ENCODE data around the gene RHBDD3. TPM values are rescaled to one million over a fixed set of nuclear protein-coding genes. Genes with fewer than 3 reads are reported as not detected.

The RHBDD3 gene
- total RNA-seq, 1 donor from 2014 or later, result 35.6 TPM

- Histone ChIP-seq H4K20me1 (ENCODE audit: insufficient read depth, low read length) (peaks cover 74% of the 10 kb centered on the region), H3K9me3 (ENCODE audit: insufficient read depth, low read depth, low read length) (no peaks in the 10 kb centered on the region), H3K4me3 (ENCODE audit: insufficient read depth, low read depth, low read length) (no peak overlapping the region), H3K4me1 (ENCODE audit: insufficient read depth, low read length) (no peaks in the 10 kb centered on the region), H2AFZ (ENCODE audit: low read depth, low read length) (no peak overlapping the region), H3K27ac (ENCODE audit: low read depth, low read length) (no peak overlapping the region), H3K36me3 (ENCODE audit: insufficient read depth, low read length) (peaks cover 53% of the 10 kb centered on the region), H3K79me2 (ENCODE audit: insufficient read depth, low read length) (peaks cover 4% of the 10 kb centered on the region), H3K27me3 (ENCODE audit: insufficient read depth, low read length) (no peaks in the 10 kb centered on the region), H3K9ac (ENCODE audit: low read length) (no peak overlapping the region), H3K4me2 (ENCODE audit: low read length) (no peak overlapping the region)
- no peak for DNase-seq (ENCODE audit: low read depth)
- H3K36me3 Mint-ChIP-seq (ENCODE audit: low read depth, unreplicated experiment), result peaks cover 26% of the 10 kb centered on the region
- H3K9me3 Mint-ChIP-seq (ENCODE audit: unreplicated experiment), result peaks cover 5% of the 10 kb centered on the region
- H3K27me3 Mint-ChIP-seq (ENCODE audit: low read depth, unreplicated experiment), result no peaks in the 10 kb centered on the region
- no peak overlapping the region for H3K27ac Mint-ChIP-seq (ENCODE audit: unreplicated experiment)
- TF ChIP-seq EZH2 (IDR thresholded peaks at IDR 0.05; ENCODE audit: insufficient read depth, low read length) (no peak), CTCF (IDR thresholded peaks at IDR 0.05; ENCODE audit: insufficient read depth, low read depth, low read length) (no peak)
- peak; percentile 76 for FAIRE-seq
- H3K4me1 Mint-ChIP-seq (ENCODE audit: low read depth, unreplicated experiment), result no peaks in the 10 kb centered on the region
- H3K4me3 Mint-ChIP-seq (ENCODE audit: unreplicated experiment), result no peak overlapping the region
Observed at GRCh38 chr22:29299136-29299900, 31.5 kb upstream of the RHBDD3 start.

GRCh38 chr22:29298641-29299040, 30.9 kb upstream of the RHBDD3 start:
- no peak for FAIRE-seq
- no peaks in the 10 kb centered on the region for H3K9me3 ChIP-seq (ENCODE audit: insufficient read depth, low read depth, low read length)

More at GRCh38 chr22:29298641-29299040, 30.9 kb upstream of the RHBDD3 start:
- Mint-ChIP-seq H3K27me3 (ENCODE audit: low read depth, unreplicated experiment) (no peaks in the 10 kb centered on the region), H3K9me3 (ENCODE audit: unreplicated experiment) (peaks cover 5% of the 10 kb centered on the region), H3K27ac (ENCODE audit: unreplicated experiment) (no peak overlapping the region), H3K4me1 (ENCODE audit: low read depth, unreplicated experiment) (no peaks in the 10 kb centered on the region), H3K36me3 (ENCODE audit: low read depth, unreplicated experiment) (peaks cover 26% of the 10 kb centered on the region), H3K4me3 (ENCODE audit: unreplicated experiment) (no peak overlapping the region)
- H3K79me2 ChIP-seq (ENCODE audit: insufficient read depth, low read length), result peaks cover 8% of the 10 kb centered on the region
- no peak overlapping the region for H3K4me3 ChIP-seq (ENCODE audit: insufficient read depth, low read depth, low read length)
- TF ChIP-seq CTCF (IDR thresholded peaks at IDR 0.05; ENCODE audit: insufficient read depth, low read depth, low read length) (no peak), EZH2 (IDR thresholded peaks at IDR 0.05; ENCODE audit: insufficient read depth, low read length) (no peak)
- peaks cover 80% of the 10 kb centered on the region for H4K20me1 ChIP-seq (ENCODE audit: insufficient read depth, low read length)
- no peak overlapping the region for H3K4me2 ChIP-seq (ENCODE audit: low read length)
- peaks cover 58% of the 10 kb centered on the region for H3K36me3 ChIP-seq (ENCODE audit: insufficient read depth, low read length)
- H2AFZ ChIP-seq (ENCODE audit: low read depth, low read length), result no peak overlapping the region
- no peaks in the 10 kb centered on the region for H3K4me1 ChIP-seq (ENCODE audit: insufficient read depth, low read length)
- no peak overlapping the region for H3K27ac ChIP-seq (ENCODE audit: low read depth, low read length)
- DNase-seq (ENCODE audit: low read depth), result no peak
- H3K9ac ChIP-seq (ENCODE audit: low read length), result no peak overlapping the region
- no peaks in the 10 kb centered on the region for H3K27me3 ChIP-seq (ENCODE audit: insufficient read depth, low read length)
